A549 (cell line): ENCODE results near the gene TMEM175.

Experiments used
- BHLHE40 ChIP-seq: IDR thresholded peaks from 2 replicates; pipeline ENCODE4 v1.6.1; 2012; ENCODE audit warnings: low read depth, low read length, inconsistent platforms
- CBX8 ChIP-seq: fragments of 200-600 bp; sonication (generic); IDR thresholded peaks from 2 replicates; pipeline ENCODE4 v1.6.1; 2016
- CTCF ChIP-seq: fragments of >200 bp; sonication (Bioruptor Twin); formaldehyde crosslinking; IDR thresholded peaks from 3 replicates; pipeline ENCODE4 v1.5.1; 2016
- E2F6 ChIP-seq: IDR thresholded peaks from 2 replicates; pipeline ENCODE4 v1.6.1; 2012; ENCODE audit warnings: low read depth, borderline replicate concordance
- EHF ChIP-seq: fragments of 250-450 bp; sonication (Bioruptor Pico); IDR thresholded peaks from 2 replicates; pipeline ENCODE4 v1.5.0; 2020; ENCODE audit warnings: mild to moderate bottlenecking
- EP300 ChIP-seq, 2 experiments: fragments of >200 bp; sonication (Bioruptor Twin); formaldehyde crosslinking; IDR thresholded peaks; 2 replicates in 1 of 2; 3 replicates in 1 of 2; pipeline ENCODE4 v1.6.1; 2016 to 2017
- HOXA7 ChIP-seq: fragments of 250-450 bp; sonication (Bioruptor Pico); IDR thresholded peaks from 2 replicates; pipeline ENCODE4 v1.5.0; 2020; ENCODE audit warnings: mild to moderate bottlenecking, moderate library complexity
- JUN ChIP-seq, 2 experiments: fragments of >200 bp; sonication (Bioruptor Twin); formaldehyde crosslinking; IDR thresholded peaks; 2 replicates in 1 of 2; 3 replicates in 1 of 2; pipeline ENCODE4 v1.6.1; 2016 to 2017
- JUNB ChIP-seq: fragments of >200 bp; sonication (Bioruptor Twin); formaldehyde crosslinking; IDR thresholded peaks from 2 replicates; pipeline ENCODE4 v1.6.1; 2016
- MAX ChIP-seq: IDR thresholded peaks from 2 replicates; pipeline ENCODE4 v1.6.1; 2012
- POLR2A ChIP-seq: IDR thresholded peaks from 2 replicates; pipeline ENCODE4 v1.6.1; 2012; ENCODE audit warnings: mild to moderate bottlenecking, low read length
- RAD21 ChIP-seq, 2 experiments: fragments of >200 bp in 1 of 2; sonication (Bioruptor Twin) in 1 of 2; formaldehyde crosslinking in 1 of 2; IDR thresholded peaks in 1 of 2; conservative IDR thresholded peaks in 1 of 2; 2 replicates in 1 of 2; 3 replicates in 1 of 2; pipeline ENCODE4 v1.6.1; 2012 to 2018; ENCODE audit warnings: inconsistent platforms in 1 of 2
- REST ChIP-seq: fragments of 200-600 bp; sonication (generic); IDR thresholded peaks from 2 replicates; pipeline ENCODE4 v1.6.1; 2016; ENCODE audit warnings: antibody characterized with exemption, mild to moderate bottlenecking, moderate library complexity
- USF2 ChIP-seq: fragments of 450-650 bp; IDR thresholded peaks from 2 replicates; pipeline ENCODE4 v1.6.1; 2014; ENCODE audit warnings: antibody characterized with exemption

- no peak for TF ChIP-seq POLR2A
- no peak for TF ChIP-seq USF2
- no peak for TF ChIP-seq EP300 (IDR thresholded peaks at IDR 0.05)
- TF ChIP-seq MAX = no peak
- no peak for TF ChIP-seq JUNB
- TF ChIP-seq CBX8 = no peak
- no peak for TF ChIP-seq JUN (IDR thresholded peaks at IDR 0.05)
- TF ChIP-seq CTCF = no peak
- TF ChIP-seq RAD21 (conservative IDR thresholded peaks at IDR 0.05 in 1 of 2, IDR thresholded peaks at IDR 0.05 in 1 of 2) = no peak
- TF ChIP-seq E2F6 = no peak
- no peak for TF ChIP-seq REST
- no peak for TF ChIP-seq HOXA7 (CRISPR knock-in tag)
- TF ChIP-seq BHLHE40 = no peak
- TF ChIP-seq EHF = no peak
These were observed 22.4 kb upstream of the TMEM175 start for GRCh38 chr4:909821-910220.
